T-helper 1 cell (primary cell): Measurements from ENCODE around the gene CCDC30.
"Not testable (repeated sequence)": the region's sequence is repeated elsewhere in the genome, so short reads cannot be mapped to it uniquely, and the experiment has no call there.

Experiments used
- DNase-seq, 5 donors: peaks; one replicate each; pipeline ENCODE4 v3.0.0-alpha.2; 2012 to 2020

CCDC30 gene

DNA sequence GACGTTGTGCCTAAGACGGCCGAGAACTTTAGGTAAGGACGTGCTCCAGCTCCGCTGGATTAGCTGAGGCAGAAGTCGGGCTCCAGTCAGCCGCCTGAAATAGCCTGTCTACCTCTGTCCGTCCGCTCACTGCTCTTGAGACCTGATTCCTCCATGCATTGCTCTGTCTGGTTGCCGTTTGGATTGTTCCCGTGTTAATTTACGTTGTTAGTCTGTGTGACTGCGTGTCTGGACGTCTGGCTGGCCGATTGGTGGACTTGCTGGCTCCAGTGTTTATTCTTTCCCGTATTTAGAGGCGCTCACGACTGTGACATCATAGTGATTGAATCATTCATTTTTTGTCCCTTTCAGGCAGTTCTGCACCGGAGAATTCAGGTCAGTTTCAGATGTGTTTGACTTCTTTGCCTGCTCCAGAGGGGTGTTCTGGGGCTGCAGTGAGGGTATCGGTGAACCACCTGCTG lies 195.8 kb downstream of the CCDC30 start:
- no peak for DNase-seq

DNA sequence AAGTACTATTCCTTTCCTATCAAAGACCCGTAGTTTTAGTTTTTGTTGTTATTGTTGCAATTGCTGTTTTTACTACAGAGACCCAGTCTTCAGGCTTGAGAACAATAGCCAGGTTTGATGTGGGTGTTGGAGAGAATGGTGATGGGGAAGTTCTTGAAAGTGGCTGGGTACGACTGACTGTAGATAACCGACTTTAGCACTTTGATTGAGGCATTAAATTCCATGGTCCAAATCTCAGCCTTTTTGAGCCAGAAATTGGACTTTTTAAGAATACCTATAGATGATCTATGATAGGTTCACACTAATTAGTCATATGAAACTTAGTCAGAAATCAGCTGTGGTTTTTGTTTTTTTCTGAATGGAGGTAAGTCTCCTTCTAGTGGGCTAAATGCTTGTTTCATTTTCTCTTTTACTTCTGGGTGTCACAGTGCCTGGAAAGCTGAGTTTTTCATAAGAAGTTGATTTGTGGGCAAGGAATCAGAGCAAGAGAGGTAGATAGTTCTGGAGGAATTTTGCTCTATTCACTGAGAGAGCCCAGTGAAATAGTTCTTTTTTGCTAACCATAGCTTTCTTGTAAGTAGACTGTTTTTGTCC lies 197.9 kb downstream of the CCDC30 start:
- DNase-seq = peak in 1 of 5 donors; percentile 65

DNA sequence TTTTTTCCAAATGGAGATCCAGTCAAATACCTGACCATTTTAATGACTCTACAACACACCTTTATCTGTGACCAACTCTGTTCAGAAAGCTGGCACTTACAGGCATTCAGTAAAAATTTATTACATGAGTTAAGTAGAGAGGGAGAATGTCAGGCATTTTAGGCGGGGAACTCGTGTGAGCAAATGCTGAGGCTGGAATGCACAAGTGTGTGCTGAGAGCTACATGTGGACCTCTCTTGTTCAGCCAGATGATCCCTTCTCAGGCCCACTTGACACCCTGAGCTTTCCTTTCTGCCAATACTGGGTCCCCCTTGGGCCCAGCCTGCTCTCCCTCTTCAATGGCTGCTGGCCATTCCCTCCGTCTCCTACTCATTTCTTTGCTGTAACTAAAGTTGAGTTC lies 206.8 kb downstream of the CCDC30 start:
- DNase-seq = no peak

DNA sequence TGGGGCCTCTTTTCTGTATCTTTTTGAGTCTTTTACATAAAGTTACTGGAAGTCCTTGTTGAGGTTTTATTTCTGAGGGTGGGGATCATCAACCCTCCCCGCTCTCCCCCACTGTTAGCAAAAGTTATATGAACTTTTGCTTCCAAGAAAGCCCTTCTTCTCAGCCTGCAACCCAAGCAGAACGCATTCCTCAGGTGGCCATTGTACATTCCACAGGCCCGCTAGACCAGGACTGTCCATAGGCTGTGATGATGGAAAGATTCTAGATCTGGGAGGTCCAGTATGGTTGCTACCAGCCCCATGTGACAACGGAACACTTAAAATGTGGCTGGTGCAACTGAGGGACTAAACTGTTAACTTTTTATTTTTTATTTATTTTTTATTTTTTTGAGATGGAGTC lies 207.3 kb downstream of the CCDC30 start:
- DNase-seq = no peak

DNA sequence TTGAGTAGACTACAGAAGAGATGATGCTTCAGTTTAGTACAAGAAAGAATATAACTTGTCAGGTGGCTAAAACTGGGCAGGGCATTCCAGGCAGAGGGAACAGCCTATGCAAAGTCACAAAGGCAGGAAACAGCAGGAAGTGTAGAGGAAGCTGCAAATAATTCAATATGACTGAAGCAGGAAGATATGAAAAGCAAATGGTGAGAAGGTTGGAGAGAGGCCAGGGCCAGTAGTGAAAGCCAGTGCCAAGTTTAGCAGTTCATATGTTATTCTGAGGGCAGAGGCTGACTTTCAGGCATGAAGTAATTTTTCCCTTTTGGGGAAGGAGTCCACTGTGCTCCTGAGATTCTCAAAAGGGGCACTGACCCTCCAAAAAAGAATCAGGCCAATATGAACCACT lies 211.1 kb downstream of the CCDC30 start:
- DNase-seq = no peak

DNA sequence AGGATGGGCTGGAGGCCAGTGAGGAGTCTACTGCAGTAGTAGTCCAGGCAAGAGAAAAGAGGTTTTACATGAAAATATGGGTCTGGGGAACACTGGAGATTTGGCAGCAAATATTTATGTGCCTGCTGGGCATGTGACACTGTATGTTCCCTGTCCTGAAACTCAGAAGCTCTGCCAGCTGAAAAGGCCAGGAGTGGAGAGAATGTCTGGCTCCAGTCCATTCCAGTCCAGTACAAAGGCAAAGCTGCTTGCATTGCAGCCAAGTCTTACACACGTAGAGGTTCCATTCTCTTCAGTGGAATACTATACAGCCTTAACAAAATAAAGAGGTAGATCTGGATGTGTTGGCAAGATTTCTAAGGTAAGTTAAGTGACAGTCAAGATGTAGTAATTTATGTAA lies 211.6 kb downstream of the CCDC30 start:
- DNase-seq = no peak

DNA sequence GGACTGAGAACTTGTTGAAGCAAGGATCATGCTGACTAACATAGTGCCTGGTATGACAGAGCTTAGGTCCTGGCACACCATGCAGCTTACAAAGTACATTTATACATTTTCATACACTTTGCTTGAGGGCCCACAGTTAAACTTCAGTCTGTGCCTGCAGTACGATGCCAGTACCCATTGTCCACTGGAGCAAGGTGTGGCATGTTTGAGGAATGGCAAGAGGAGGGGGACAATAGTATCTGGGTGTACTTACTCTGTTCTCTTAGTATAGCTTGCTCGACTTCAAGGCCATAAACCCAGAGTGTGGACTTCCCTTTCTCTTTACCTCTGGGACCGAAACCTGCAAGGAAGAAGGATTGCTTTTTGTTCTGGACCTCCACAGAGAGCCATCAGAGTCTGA lies 212.4 kb downstream of the CCDC30 start:
- DNase-seq = no peak

DNA sequence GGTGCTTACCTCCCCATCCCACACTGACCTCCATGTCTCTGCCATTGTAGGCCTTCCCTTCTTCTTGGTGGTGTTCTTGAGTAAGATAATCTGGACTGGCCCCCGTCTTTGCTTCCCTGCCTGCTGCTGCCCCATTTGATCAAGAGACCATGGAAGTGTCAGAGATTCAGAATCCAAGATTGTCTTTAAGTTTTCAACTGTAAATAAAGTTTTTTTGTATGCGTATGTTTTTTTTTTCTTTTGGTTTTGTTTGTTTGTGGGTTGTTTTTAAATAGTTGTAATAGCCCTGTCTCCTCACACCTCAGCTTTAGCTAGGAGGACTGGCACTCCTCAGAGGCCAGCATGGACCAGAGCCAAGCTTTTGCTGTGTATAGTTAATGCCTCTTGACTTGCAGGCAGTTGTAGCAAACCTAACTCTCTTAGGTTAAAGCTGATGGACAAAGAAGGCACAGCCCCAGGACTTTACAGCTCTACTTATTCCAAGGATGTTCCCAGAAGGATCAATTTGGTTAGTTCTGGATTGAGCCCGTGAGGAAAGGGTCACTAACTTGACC lies 213.5 kb downstream of the CCDC30 start:
- DNase-seq = no peak

DNA sequence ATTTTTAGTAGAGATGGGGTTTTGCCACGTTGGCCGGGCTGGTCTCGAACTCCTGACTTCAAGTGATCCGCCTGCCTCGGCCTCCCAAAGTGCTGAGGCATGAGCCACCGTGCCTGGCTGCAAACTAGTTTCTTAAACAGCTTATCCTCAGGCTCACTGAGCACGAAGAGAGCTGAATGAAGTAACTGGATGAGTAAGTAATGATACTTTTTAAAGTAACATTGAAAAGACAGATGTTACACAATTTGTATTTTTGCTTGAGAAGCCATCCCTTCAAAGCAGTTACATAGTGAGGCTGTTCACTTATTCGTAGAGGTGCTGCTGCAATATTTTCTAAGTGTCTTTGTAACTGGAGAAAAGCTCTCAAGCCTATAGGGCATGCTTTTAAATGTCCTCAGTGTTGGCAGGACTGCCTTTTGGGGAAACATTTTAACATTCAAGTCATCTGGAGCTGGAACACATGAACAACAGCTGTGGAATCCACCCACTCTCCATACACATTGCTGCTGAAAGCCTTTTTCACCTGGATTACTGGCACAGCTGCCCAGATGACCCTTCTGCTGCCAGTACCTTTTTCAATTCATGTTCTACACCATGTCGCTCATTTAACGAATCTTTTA lies 216.4 kb downstream of the CCDC30 start:
- DNase-seq = no peak

DNA sequence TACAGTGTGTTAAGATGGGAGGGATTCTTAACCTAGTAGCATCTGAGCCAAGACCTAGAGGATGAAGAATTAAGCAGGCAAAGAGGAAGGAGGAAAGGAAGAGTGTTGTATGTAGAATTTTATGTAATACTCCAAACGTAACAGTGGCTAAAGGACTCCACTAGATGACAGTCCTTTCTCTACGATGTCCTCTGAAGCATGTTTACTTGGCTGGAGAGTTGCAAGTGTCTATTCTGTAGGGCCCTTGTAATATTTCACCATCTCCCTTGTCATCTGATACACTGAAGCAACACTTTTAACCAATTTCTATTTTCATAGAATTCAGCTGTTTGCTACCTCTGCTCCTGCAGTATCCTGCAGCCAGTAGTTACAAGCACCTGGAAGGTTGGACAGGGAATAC lies 217.0 kb downstream of the CCDC30 start:
- DNase-seq = no peak

DNA sequence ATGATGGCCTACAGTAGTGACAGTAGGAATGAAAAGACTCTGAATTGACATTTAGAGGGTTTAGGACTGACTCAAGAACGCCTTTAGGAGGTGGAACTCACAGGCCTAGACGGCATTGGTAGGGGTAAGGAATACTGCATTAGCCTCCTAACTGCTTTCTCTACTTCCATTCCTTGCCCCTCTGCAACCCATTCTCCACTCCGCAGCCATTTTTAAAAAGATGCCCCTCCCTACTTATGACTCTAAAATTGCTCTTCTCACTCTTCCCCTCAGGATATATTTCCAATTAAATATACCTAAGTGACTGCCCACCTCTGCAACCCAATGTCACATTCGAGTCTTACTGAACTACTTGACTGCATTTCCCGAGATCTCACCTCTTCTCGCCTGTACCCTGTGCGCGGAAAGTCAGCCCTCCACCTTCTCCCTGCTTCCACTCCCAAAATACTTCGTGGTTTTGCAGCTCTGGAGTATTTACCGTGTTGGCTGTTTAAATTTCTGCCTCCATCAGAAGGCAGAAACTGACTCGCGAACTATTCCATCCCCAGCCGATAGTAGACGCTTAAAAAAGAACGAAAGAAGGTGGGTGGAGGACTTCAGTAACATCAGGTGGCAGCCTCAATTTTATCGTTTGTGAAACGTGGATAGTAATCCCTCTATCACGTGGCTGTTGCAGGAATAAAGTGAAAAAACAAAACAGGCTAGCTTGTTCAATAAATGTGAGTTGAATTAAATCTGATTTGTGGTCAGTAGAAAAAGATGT lies 218.0 kb downstream of the CCDC30 start:
- peak in 1 of 5 donors; percentile 23 for DNase-seq

DNA sequence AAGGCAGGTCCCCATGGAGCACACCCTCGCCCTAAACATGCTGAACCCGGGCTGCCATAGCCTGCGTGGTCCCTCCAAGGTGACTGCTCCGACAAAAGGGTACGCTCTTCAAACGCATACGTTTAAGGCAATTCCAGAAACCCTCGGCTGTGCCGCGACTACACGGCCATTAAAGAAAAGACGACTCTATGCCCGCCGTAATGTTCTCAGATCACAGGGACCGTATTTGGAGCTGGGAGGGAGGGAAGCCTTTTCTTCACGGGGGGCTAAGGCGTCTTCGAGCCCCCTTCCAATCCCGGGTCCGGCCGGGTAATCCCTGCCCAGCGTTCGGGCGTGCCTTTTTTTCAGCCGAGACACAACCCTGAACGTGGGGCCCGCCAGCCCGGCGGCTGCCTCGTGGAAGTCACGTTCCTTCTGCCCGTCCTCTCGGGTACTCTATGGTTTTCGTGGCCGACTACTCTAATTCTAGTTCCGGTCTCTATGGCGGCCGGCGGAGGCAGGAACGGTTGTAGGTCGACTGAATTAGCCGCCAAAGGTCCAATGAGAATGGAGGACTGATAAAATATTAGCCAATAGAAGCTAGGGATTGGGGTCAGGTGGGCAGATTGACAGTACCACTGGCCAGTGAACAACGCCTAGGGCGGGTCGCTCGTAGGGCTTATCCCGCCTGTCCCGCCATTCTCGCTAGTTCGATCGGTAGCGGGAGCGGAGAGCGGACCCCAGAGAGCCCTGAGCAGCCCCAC lies 218.8 kb downstream of the CCDC30 start, which contains the start of gene YBX1:
YBX1 (plus strand) TSS at position 678 of the 743 bp plus-strand sequence. CDS start 148 bp downstream, outside the sequence.
- peak; percentile 85 to 97 (median 92) for DNase-seq

DNA sequence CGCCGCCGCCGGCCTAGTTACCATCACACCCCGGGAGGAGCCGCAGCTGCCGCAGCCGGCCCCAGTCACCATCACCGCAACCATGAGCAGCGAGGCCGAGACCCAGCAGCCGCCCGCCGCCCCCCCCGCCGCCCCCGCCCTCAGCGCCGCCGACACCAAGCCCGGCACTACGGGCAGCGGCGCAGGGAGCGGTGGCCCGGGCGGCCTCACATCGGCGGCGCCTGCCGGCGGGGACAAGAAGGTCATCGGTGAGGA lies 219.3 kb downstream of the CCDC30 start:
- not testable (repeated sequence) for DNase-seq

DNA sequence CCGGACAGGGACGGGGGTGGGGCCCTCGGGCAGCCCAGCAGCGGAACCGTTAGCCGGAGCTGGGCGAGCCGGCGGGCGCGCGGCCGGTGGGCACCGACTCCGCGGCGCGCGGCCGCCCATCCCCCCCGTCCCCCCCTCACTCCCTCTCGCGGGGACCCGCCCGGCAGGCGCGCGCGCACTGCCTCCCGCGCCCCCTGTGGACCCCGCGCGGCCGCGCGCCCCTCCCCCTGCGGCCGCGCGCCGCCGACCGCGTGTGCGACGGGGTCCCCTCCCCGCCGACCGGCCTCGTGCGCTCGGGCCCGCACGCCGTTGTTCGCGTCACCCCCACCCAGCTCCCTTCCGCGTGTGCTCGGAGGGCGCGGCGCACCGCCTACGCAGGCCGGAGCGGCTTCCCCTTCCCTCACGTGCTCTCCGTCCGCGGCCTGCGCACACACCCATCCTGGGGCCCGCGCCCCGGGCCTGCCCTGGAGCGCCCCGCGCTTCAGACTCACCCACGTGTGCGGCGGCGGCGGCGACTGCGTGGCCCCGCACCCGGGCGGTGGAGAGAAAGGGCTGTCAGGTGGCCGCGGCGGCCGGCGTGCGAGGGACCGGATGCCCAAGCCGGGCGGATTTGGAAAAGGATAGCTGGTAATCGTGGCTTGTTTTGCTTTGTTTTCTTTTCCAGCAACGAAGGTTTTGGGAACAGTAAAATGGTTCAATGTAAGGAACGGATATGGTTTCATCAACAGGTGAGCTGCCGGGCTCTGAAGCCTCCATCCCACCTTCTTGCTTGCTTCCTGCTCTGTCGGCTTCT lies 219.8 kb downstream of the CCDC30 start:
- peak; percentile 45 to 73 (median 55) for DNase-seq

DNA sequence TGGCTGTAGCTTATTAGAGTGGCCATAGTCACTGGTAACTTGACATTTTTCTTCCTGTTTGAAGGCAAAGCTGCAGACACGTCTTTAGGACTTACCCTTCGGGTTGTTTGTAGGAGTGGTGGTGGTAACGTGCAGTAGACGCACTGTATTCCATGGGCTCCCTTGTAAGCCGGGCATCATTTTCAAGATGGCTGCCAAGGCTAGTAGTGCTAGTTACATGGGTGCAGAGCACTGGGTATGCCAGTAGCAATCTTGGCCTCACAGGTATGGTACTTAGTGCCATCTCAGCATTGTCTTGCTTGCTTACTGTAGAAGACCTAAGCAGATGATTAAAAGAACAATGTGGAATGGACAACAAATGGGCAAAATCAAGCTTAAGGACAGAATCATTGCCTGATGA lies 221.1 kb downstream of the CCDC30 start:
- DNase-seq = peak in 2 of 5 donors; percentile 4 to 20

DNA sequence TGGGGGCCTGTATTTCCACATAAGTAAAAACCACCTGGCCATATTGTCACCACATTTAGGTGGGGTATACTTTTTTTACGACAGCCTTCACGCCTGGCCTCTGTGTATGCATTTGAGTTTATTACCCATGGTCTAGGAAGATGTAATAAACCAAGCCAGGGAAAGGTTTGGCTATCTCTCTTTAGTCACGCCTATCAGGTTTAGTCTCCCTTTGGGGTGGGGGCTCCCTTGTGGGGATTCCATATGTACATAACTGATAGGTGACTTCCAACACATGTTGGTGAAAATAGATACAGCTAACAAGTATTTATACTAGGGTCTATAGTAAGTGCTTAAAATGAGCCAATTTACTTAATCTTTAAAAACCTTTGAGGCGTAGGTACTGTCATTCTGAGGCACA lies 223.3 kb downstream of the CCDC30 start:
- DNase-seq = no peak

DNA sequence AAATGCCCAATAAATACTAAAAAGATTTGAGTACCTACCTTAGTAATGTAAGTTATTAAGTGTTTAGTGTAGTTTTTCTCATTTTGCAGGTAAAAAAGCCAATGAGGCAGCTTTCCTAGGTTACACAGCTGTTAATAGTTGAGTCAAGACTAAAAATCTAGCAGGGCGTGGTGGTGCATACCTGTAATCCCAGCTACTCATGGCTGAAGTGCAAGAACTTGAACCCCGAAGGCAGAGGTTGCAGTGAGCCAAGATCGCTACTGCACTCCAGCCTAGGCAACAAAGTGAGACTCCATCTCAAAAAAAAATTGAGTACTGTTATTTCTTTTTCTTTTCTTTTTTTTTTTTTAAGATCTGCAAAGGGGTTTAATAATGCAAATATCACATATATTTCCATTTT lies 226.8 kb downstream of the CCDC30 start:
- no peak for DNase-seq

DNA sequence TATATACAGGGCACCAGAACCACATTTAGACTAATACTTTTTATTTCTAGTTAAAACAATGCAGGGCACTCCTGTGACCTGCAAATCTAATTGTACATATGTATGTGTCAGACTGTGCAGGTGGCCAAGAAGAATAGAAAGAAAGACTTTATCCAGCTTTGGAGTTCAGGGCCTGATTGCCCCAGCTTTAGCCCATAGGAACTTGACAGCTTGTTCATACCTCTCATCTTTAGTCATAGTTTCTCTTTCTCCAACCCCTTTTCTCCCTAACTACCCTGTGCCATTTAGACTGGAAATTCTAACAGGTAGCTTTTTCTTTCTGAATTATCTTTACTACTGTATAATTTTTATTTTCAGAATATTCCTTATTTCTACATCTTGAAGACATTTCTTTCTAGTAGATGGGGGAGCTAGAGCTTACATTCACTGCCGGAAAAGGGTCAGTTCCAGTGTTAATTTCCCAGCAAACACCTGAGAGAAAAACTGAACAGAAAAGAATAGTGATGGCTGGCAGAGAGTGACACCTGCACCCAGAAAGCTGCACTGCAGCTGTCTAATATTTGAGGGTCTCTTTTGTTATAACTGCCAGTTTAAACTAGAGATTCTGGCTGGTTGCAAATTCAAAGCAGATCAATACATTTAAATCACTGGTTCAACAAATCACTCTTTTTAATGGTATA lies 227.5 kb downstream of the CCDC30 start:
- no peak for DNase-seq

DNA sequence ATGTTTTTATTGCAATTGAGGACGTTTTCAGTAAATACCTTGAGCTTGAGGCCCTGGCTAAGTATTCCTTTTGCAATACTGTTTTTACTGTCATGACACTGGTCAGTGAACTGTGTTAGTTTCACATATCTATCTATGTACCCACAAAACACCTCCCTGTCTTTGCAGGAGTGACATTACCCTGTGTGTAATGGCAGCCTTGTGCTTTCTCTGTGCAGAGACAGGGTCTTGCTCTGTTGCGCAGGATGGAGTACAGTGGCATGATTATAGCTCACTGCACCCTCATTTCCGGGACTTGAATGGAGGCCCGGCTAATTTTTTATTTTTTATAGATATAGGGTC lies 228.0 kb downstream of the CCDC30 start:
- DNase-seq = no peak

DNA sequence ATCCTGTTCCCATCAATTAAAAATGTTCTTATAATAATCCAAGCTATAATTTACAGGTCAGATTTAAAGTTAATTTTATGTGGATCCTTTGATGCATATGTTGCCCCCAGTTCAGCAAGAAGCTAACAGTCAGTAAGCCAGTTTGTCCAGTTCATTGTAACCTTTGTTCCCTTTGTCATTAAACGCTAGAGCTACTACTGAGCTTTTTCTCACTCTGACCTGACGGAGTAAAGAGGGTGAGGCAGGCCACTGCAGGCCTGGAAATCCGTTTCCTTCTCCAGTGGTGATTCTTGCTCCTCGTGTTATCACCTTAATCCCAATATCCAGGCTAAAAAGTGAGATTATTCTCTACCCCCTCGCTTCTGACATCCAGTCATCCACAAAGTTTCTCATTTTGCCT lies 229.4 kb downstream of the CCDC30 start:
- DNase-seq = no peak

DNA sequence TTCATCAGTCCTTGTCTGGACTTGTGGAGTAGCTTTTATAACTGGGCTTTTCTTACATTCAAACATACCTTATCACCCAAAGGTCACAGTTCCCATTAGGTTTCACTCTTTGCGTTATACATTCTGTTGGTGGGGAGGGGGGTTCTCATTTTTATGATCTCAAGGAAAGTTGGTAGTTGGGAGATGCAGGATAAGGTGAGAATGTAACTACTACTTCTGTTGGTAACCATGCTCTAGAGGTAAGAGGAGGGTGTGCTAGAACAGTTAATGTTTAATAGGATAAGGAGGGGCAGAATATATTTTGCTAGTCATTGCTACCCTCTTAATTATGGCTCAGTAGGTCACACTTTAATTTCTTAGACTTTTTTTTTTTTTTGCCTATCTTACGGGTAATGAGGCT lies 229.8 kb downstream of the CCDC30 start:
- DNase-seq = no peak
